A172 (cell line): Measurements from ENCODE around the gene CSPG4. TPM values are rescaled to one million over a fixed set of nuclear protein-coding genes. Genes with fewer than 3 reads are reported as not detected.
A peak's percentile ranks its signal among the peaks of the same experiment; 100 is the strongest.
"Not testable (repeated sequence)": the region's sequence is repeated elsewhere in the genome, so short reads cannot be mapped to it uniquely, and the experiment has no call there.

Source experiments
- DNase-seq: peaks from one replicate; pipeline ENCODE4 v3.0.0-alpha.2; 2015; ENCODE audit warnings: low spot score
- total RNA-seq: library from RNA; depleted of rRNA; stranded (reverse); fragments of >200 nt; shearing (Covaris generic); gene quantifications from 2 replicates; pipeline ENCODE4 v1.2.3, GENCODE V29; 2014

The CSPG4 gene
- total RNA-seq, 1 experiment from 2014 or later, result 171 TPM

- DNase-seq, result no peak
These were observed 27.1 kb upstream of the CSPG4 start for GRCh38 chr15:75739791-75740190.

DNA sequence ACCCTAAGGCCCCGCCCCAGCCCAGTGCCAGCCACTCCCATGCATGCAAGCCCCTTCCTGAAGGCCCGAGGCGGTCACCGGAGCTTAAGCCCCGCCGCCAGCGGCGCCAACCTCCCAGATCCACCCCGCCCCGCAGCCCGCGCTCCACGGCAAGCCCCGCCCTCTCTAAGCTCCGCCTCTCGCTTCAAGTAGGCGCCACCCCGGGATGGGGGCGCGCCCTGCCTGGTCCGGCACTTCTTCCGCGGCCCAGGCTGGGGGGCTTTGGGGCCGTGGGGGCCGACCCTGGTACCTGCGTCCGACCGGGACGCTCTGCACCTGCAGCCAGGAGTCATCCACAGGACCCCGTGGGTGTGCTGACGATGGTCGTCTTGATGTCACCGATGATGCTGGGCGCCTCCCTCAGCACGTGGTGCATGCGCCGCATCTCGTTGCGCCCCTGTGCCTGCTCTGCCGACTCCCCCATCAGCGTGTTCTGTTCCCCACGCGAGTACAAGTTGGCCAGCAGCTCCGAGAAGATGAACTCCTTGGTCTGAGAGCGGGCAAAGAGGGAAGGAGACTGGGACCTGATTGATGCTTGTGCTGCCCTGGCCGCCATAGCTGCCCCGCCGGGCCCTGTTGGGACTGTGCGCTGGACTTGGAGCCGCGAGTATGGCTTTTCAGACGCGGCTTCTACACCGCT, 26.1 kb upstream of the CSPG4 start:
- DNase-seq, result peak; percentile 81

GRCh38 chr15:75738014-75738646, 25.5 kb upstream of the CSPG4 start:
- DNase-seq, result no peak

DNA sequence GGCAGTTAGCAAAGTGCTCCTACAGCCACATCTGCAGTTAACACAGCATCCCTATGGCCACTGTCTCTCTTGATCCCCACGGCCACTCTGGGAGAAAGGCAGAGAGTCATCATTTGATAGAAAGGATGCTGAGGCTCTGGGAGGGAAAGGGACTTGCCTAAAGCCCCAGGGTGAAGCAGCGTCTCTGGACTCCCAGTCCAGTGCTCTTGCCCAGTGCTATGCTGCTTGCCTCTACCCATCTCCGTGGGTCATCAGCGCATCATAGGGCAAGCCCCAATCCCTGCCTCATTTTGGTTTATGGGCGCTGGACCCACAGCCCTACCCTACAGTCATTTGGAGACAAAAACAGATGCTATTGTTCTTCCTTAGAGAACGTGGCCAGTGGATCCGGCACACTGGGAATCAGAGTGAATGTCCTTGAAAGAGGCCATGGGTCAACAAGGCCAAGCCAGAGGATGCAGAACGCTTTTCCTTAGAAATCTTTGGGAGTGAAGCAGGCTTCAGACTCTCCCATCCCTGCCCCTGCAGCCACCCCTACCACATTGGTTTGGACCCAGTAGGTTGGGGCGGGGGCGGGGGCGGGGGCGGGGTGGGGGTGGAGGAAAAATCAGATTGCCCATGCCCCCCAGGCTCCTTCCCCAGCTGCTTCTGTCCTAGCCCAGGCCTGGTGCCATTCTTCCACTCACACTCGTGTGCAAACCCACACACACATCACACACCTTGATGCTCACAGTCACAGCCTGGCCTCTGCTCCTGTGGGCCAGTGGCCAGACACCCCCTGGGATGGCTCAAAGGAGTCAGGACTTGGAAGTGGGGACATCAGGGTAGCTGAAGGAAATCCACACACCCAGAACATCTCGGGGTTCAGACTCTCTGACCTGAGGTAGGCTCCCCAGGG, 24.7 kb upstream of the CSPG4 start:
- not testable (repeated sequence) for DNase-seq

DNA sequence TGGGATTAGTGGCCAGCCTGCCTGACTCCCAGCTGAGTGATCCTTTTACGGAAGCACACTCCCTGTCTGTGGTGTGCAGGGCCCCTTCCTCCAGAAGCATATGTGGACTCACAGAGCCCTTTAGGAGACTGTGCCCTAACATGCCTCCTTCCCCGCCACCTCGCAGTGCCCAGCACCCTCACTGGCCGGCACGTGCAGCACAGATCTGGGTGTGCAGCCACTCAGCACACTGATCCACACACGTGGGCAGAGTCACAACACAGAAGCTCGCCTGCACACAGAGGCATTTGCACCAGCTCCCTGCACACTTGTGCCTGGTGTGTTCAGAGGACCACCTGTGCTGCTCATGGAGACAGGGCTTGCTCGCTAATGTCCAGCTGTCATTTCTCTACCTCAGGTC, 23.6 kb upstream of the CSPG4 start:
- no peak for DNase-seq

DNA sequence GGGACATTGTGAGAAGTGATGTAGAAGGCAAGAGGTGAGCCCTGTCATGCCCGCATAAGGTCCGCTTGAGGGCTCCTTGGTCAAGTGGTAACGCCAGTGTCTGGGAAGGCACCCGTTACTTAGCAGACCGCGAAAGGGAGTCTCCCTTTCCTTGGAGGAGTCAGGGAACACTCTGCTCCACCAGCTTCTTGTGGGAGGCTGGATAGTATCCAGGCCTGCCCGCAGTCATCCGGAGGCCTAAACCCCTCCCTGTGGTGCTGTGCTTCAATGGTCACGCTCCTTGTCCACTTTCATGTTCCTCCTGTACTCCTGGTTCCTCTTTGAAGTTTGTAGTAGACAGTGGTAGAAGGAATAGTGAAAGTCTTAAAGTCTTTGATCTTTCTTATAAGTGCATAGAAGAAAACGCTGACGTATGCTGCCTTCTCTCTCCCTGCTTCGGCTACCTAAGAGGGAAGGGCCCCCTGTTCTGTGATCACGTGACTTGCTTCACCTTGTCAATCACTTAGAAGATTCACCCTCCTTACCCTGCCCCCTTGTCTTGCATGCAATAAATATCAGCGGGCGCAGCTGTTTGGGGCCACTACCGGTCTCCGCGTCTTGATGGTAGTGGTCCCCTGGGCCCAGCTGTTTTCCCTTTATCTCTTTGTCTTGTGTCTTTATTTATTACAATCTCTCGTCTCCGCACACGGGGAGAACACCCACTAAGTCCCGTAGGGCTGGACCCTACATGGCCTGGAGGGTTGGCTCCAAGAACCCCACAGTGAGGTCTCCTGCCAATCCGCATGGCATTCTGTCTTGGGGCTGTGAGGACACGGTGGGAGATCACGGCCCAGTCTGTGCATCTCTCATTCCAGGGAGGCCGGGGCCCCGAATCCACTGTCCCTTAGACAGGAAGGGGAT, 22.5 kb upstream of the CSPG4 start:
- not testable (repeated sequence) for DNase-seq

GRCh38 chr15:75733761-75734651, 21.4 kb upstream of the CSPG4 start:
- peak; percentile 62 for DNase-seq

DNA sequence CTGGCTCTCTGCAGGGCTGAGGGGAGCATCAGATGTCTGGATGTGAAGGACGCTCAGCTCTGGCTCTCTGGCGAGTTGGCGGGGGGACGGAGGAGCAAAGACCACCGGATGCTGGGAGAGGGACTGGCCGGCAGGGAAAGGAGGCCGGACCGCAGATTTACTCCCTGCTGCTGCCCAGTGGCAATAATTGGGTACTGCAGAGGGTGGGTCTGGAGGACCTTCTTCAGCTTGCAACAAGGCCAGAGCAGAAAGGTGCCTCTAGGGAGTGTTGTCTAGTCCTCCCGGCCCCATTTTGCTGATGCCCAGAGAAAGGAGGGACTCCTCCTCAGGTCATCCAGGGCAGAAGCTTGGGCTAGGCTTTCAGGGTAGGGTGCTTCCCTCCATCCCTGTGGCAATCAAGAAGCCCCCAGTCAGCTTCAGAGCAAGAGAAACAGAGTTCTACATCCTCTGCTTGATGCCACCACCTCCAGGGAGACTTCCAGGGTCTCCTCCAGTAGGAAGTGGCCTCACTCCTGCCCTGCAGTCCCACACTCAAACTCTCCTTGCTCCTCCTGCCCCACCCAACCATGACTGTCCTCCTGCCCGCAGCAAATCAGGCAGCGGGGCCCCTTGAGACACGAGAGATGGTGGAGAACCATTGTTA, 20.3 kb upstream of the CSPG4 start:
- DNase-seq, result peak; percentile 50

GRCh38 chr15:75732177-75732808, 19.6 kb upstream of the CSPG4 start:
- DNase-seq, result no peak

GRCh38 chr15:75731248-75732151, 18.9 kb upstream of the CSPG4 start:
- peak; percentile 28 for DNase-seq

DNA sequence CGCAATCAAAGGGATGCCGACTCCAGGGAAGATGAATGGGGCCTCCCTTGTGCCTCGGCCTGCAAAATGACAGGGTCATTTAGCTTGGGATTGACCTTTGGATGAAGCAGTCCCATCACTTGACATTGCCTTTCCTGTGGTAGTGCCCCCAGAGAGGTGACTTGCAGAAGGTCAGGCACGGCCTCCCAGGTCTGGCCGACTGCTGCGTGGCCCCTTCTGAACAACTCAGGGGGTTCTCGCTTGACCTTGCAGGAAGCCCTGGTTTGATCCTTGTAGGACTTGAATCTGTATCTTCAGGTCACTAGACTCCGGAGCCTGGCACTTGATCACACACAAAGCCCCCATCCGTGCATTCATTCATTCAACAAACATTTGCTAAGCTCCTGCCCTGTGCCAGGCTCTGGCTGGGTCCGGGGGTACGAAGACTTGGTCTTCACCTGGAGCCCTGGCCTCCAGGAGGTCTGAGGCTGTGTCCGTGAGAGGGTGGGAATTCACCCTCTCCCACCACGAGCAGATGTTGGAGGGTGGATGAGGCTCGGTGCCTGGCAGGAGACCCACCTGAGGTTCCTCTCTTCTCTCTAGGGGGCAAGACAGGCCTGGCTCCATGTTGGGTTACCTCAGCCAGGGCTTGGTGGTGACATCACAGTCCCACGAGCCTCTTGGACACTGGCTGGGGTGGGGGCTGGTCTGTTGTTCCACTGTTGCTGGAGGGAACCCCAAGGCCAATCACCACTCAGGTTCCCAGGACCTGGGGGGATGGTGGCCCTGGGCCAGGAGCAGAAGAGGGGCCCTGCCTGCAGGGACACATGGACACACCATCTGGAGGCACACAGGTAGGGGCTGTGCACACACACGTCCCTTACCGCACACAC, 18.0 kb upstream of the CSPG4 start:
- DNase-seq, result not testable (repeated sequence)

- DNase-seq, result no peak
These were observed 16.9 kb upstream of the CSPG4 start for GRCh38 chr15:75729326-75730069.

DNA sequence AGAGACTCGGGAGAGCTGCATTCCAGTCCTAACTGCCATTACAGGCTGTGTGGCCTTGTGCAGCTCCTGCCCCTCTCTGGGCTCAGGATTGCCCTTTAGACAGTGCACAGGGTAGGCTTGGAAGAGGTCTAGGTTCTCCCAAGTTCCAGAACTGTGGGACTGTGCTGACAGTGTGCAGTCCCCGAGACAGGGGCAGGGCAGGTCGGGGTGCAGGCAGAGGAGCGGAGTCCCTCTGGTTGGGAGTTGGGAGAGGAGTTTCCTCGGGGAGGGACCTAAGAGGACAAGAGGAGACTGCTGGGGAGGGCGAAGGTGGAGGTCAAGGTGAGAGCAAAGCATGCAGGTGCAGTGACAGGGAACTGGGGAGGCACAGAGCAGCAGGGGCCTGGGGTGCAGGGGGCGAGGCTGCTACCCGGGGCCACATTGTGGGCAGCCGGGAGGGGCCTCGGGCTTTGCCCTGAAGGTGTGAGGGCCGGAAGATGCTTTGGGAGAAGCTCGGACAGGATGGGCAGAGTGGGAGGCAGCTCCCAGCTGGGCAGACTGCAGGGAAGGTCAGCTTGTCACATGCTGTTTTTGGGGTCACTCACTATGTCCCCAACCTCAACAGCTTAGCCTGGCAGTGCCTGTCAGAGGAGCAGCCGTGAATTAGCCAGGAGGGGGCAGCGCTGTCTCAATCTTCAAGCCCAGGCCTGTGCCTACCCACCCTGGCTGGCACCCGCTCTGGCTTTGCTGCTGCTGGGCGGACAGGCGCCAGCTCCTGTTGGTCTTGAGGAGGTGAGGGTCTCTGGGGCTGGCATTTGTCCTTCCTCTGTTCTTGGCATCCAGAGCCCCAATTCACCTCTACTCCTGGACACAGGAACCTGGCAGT, 15.4 kb upstream of the CSPG4 start:
- peak; percentile 42 for DNase-seq

DNA sequence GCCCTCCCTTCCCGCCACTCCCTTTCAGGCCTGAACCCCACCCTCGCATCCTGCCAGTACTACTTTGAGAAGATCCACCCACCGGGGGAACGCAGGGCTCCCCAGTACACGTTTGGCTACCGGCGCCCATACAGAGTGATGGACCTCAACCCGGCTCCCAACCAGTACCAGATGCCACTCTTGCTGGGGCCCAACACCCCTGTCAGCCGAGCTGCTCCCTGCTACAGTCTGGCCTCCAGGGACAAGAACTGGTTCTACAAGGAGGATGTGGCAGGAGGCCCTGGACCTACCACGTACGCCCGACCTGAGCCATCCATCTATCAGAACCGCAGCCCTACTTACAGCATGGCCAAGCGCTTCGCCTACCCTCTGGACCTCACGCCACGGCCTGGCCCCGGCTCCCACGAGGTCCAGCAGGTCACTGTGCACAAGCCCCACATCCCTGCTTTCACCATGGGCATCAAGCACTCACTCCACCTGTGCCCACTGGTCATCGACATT, 14.4 kb upstream of the CSPG4 start:
- DNase-seq, result no peak
